Neural progenitor cell (in vitro differentiated cells): ENCODE data around the gene PTPRG. TPM values are rescaled to one million over a fixed set of nuclear protein-coding genes. Genes with fewer than 3 reads are reported as not detected.

Source experiments
- DNase-seq: peaks from one replicate; pipeline ENCODE4 v3.0.0-alpha.2; 2016; ENCODE audit warnings: low spot score
- H2AFZ ChIP-seq: fragments of 200-600 bp; sonication (generic); replicated peaks from 2 replicates; pipeline ENCODE4 v1.6.1; 2016; ENCODE audit warnings: antibody characterized with exemption
- H3F3A ChIP-seq: fragments of 200-600 bp; sonication (generic); 2 replicates; pipeline ENCODE4 v1.6.1; 2016; ENCODE audit warnings: antibody characterized with exemption, low read depth
- H3K27ac ChIP-seq: fragments of 200-600 bp; sonication (generic); 2 replicates; pipeline ENCODE4 v1.5.1; 2016; ENCODE audit warnings: mild to moderate bottlenecking
- H3K27me3 ChIP-seq: fragments of 200-600 bp; sonication (generic); 2 replicates; pipeline ENCODE4 v1.6.1; 2016; ENCODE audit warnings: mild to moderate bottlenecking, moderate library complexity
- H3K36me3 ChIP-seq: fragments of 200-600 bp; sonication (generic); 2 replicates; pipeline ENCODE4 v1.5.1; 2016
- H3K4me1 ChIP-seq: fragments of 200-600 bp; sonication (generic); 2 replicates; pipeline ENCODE4 v1.6.1; 2016; ENCODE audit warnings: mixed run types
- H3K4me2 ChIP-seq: fragments of 200-600 bp; sonication (generic); 2 replicates; pipeline ENCODE4 v1.6.1; 2016
- H3K4me3 ChIP-seq: fragments of 200-600 bp; sonication (generic); 2 replicates; pipeline ENCODE4 v1.5.1; 2016
- H3K79me2 ChIP-seq: fragments of 200-600 bp; sonication (generic); 2 replicates; pipeline ENCODE4 v1.6.1; 2016; ENCODE audit warnings: low read depth
- H3K9ac ChIP-seq: fragments of 200-600 bp; sonication (generic); 2 replicates; pipeline ENCODE4 v1.6.1; 2016
- H3K9me3 ChIP-seq: fragments of 200-600 bp; sonication (generic); 2 replicates; pipeline ENCODE4 v1.5.1; 2016; ENCODE audit warnings: low read depth
- H4K20me1 ChIP-seq: fragments of 200-600 bp; sonication (generic); 2 replicates; pipeline ENCODE4 v1.6.1; 2016; ENCODE audit warnings: low read depth
- H3K27ac Mint-ChIP-seq: 3 replicates; pipeline ENCODE4 v1.8.0; 2021; ENCODE audit warnings: mixed read lengths
- H3K27me3 Mint-ChIP-seq: 2 replicates; pipeline ENCODE4 v1.8.0; 2022; ENCODE audit warnings: low read depth, mild to moderate bottlenecking, inconsistent platforms, moderate library complexity, mixed read lengths; ENCODE audit not compliant: insufficient read depth
- H3K36me3 Mint-ChIP-seq: 3 replicates; pipeline ENCODE4 v1.8.0; 2021; ENCODE audit warnings: mixed read lengths
- H3K4me1 Mint-ChIP-seq: 3 replicates; pipeline ENCODE4 v1.8.0; 2021; ENCODE audit warnings: mixed read lengths
- H3K4me3 Mint-ChIP-seq: 3 replicates; pipeline ENCODE4 v1.8.0; 2021; ENCODE audit warnings: mild to moderate bottlenecking, moderate library complexity, mixed read lengths
- H3K9me3 Mint-ChIP-seq: 3 replicates; pipeline ENCODE4 v1.8.0; 2020; ENCODE audit warnings: mixed read lengths
- CTCF ChIP-seq: fragments of 200-600 bp; sonication (generic); IDR thresholded peaks from 2 replicates; pipeline ENCODE4 v1.5.1; 2017; ENCODE audit warnings: antibody characterized with exemption, mild to moderate bottlenecking
- EZH2 ChIP-seq: fragments of 200-600 bp; sonication (generic); IDR thresholded peaks from 2 replicates; pipeline ENCODE4 v1.6.1; 2017; ENCODE audit warnings: antibody characterized with exemption, mild to moderate bottlenecking, moderate library complexity
- EZH2phosphoT487 ChIP-seq: fragments of 200-600 bp; sonication (generic); IDR thresholded peaks from 2 replicates; pipeline ENCODE4 v1.6.1; 2017; ENCODE audit warnings: antibody characterized with exemption
- total RNA-seq: library from RNA; depleted of rRNA; stranded (reverse); fragments of >200 nt; gene quantifications from 2 replicates; pipeline ENCODE4 v1.2.3, GENCODE V29; 2015; ENCODE audit warnings: low replicate concordance

The PTPRG gene
- total RNA-seq, 1 donor from 2014 or later, result 65.3 TPM

- Histone ChIP-seq H3K4me2 (no peak overlapping the region), H3K4me3 (no peak overlapping the region), H3F3A (no peaks in the 10 kb centered on the region), H3K9me3 (no peaks in the 10 kb centered on the region), H3K27me3 (no peaks in the 10 kb centered on the region), H3K36me3 (no peaks in the 10 kb centered on the region), H4K20me1 (no peaks in the 10 kb centered on the region), H3K4me1 (peaks cover 12% of the 10 kb centered on the region), H3K27ac (no peak overlapping the region), H3K9ac (no peak overlapping the region), H2AFZ (no peak overlapping the region), H3K79me2 (peaks cover 6% of the 10 kb centered on the region)
- no peak for DNase-seq
- Mint-ChIP-seq H3K36me3 (peaks cover 7% of the 10 kb centered on the region), H3K4me3 (no peak overlapping the region), H3K9me3 (peaks cover 19% of the 10 kb centered on the region), H3K4me1 (peaks cover 7% of the 10 kb centered on the region), H3K27ac (no peak overlapping the region), H3K27me3 (peaks cover 7% of the 10 kb centered on the region)
- no peak for TF ChIP-seq EZH2
- TF ChIP-seq EZH2phosphoT487, result no peak
- no peak for TF ChIP-seq CTCF
Measured at GRCh38 chr3:62113092-62113491, 551.7 kb downstream of the PTPRG start.

GRCh38 chr3:62114763-62115162 lies 553.4 kb downstream of the PTPRG start:
- Mint-ChIP-seq H3K4me1 (peaks cover 7% of the 10 kb centered on the region), H3K9me3 (peaks cover 8% of the 10 kb centered on the region), H3K36me3 (peaks cover 5% of the 10 kb centered on the region), H3K27me3 (peaks cover 7% of the 10 kb centered on the region), H3K27ac (no peak overlapping the region), H3K4me3 (no peak overlapping the region)
- Histone ChIP-seq H3F3A (no peaks in the 10 kb centered on the region), H3K27ac (no peak overlapping the region), H3K79me2 (no peaks in the 10 kb centered on the region), H2AFZ (no peak overlapping the region), H3K4me2 (no peak overlapping the region), H4K20me1 (no peaks in the 10 kb centered on the region), H3K36me3 (no peaks in the 10 kb centered on the region), H3K4me3 (no peak overlapping the region), H3K27me3 (no peaks in the 10 kb centered on the region), H3K4me1 (peaks cover 12% of the 10 kb centered on the region), H3K9me3 (no peaks in the 10 kb centered on the region), H3K9ac (no peak overlapping the region)
- no peak for TF ChIP-seq CTCF
- no peak for TF ChIP-seq EZH2
- no peak for TF ChIP-seq EZH2phosphoT487
- DNase-seq, result no peak

- H3K9me3 Mint-ChIP-seq, result peaks cover 11% of the 10 kb centered on the region
- Histone ChIP-seq H3K27me3 (no peaks in the 10 kb centered on the region), H4K20me1 (no peaks in the 10 kb centered on the region)
Measured at GRCh38 chr3:62117903-62118548, 556.7 kb downstream of the PTPRG start.

More at GRCh38 chr3:62117903-62118548, 556.7 kb downstream of the PTPRG start:
- Histone ChIP-seq H3K4me1 (no peaks in the 10 kb centered on the region), H3F3A (no peaks in the 10 kb centered on the region), H2AFZ (no peak overlapping the region), H3K9me3 (no peaks in the 10 kb centered on the region), H3K27ac (no peak overlapping the region), H3K9ac (no peak overlapping the region), H3K4me3 (no peak overlapping the region), H3K36me3 (no peaks in the 10 kb centered on the region), H3K79me2 (no peaks in the 10 kb centered on the region), H3K4me2 (no peak overlapping the region)
- Mint-ChIP-seq H3K36me3 (peaks cover 8% of the 10 kb centered on the region), H3K4me3 (no peak overlapping the region), H3K27me3 (no peaks in the 10 kb centered on the region), H3K27ac (no peak overlapping the region), H3K4me1 (no peaks in the 10 kb centered on the region)
- DNase-seq, result no peak
- TF ChIP-seq EZH2 (no peak), CTCF (no peak), EZH2phosphoT487 (no peak)
